A549 (cell line): ENCODE measurements around the gene MMUT. TPM values are rescaled to one million over a fixed set of nuclear protein-coding genes. Genes with fewer than 3 reads are reported as not detected.

ENCODE experiments used
- ATAC-seq, 2 experiments: fragments of 200-7000 bp in 1 of 2; fragments of >200 bp in 1 of 2; cut with Nextera tagmentation in 1 of 2; cut with Tn5 transposase in 1 of 2; 3 replicates each; pipeline versions ENCODE4 v1.8.0 to v1.9.1; 2018 to 2020; ENCODE audit warnings: mild to moderate bottlenecking in 1 of 2, moderate library complexity in 1 of 2
- CTCF ChIA-PET: fragments of 300-600 bp; sonication (Branson Sonifier 250); formaldehyde crosslinking; extraction: SDS; loops from one replicate; lab custom pipeline; 2021; ENCODE audit warnings: antibody characterized with exemption, inconsistent platforms; lab: Yijun Ruan, JAX
- POLR2A ChIA-PET: fragments of 350-600 bp; formaldehyde crosslinking; extraction: SDS; loops from one replicate; lab custom pipeline; 2021; ENCODE audit warnings: antibody characterized with exemption, inconsistent platforms; lab: Yijun Ruan, JAX
- DNase-seq, 2 experiments: peaks; one replicate each; pipeline versions ENCODE4 v3.0.0 to v3.0.0-alpha.2; 2011 to 2016; ENCODE audit warnings: low read depth in 1 of 2, low spot score in 1 of 2
- FAIRE-seq: peaks from 2 replicates; lab custom pipeline; 2011; peaks lifted over from hg19 to GRCh38; lab: Jason Lieb, UNC
- H3K27ac ChIP-seq, 2 experiments: fragments of >200 bp; sonication (Bioruptor Twin); formaldehyde crosslinking; 3 replicates each; pipeline ENCODE4 v1.5.1; 2016 to 2017
- H3K4me1 ChIP-seq: fragments of >200 bp; sonication (Bioruptor Twin); formaldehyde crosslinking; 3 replicates; pipeline ENCODE4 v1.6.1; 2016
- H3K4me2 ChIP-seq: fragments of >200 bp; sonication (Bioruptor Twin); formaldehyde crosslinking; 3 replicates; pipeline ENCODE4 v1.6.1; 2016
- H3K4me3 ChIP-seq: fragments of >200 bp; sonication (Bioruptor Twin); formaldehyde crosslinking; 3 replicates; pipeline ENCODE4 v1.5.1; 2016
- H3K9me3 ChIP-seq: fragments of >200 bp; sonication (Bioruptor Twin); formaldehyde crosslinking; 3 replicates; pipeline ENCODE4 v1.6.1; 2016
- ATOH8 ChIP-seq: fragments of 250-450 bp; sonication (Bioruptor Pico); IDR thresholded peaks from 2 replicates; pipeline ENCODE4 v1.5.0; 2020; ENCODE audit warnings: low read depth, mild to moderate bottlenecking, moderate library complexity
- BHLHE40 ChIP-seq: IDR thresholded peaks from 2 replicates; pipeline ENCODE4 v1.6.1; 2012; ENCODE audit warnings: low read depth, low read length, inconsistent platforms
- CBX2 ChIP-seq: fragments of 200-600 bp; sonication (generic); IDR thresholded peaks from 2 replicates; pipeline ENCODE4 v1.6.1; 2016; ENCODE audit warnings: low read depth, mild to moderate bottlenecking, borderline replicate concordance
- CBX8 ChIP-seq: fragments of 200-600 bp; sonication (generic); IDR thresholded peaks from 2 replicates; pipeline ENCODE4 v1.6.1; 2016
- EHF ChIP-seq: fragments of 250-450 bp; sonication (Bioruptor Pico); IDR thresholded peaks from 2 replicates; pipeline ENCODE4 v1.5.0; 2020; ENCODE audit warnings: mild to moderate bottlenecking
- ESRRA ChIP-seq: fragments of 150-350 bp; IDR thresholded peaks from 2 replicates; pipeline ENCODE4 v1.6.1; 2014; ENCODE audit warnings: mild to moderate bottlenecking, low read length, borderline replicate concordance
- FOSB ChIP-seq: fragments of 250-450 bp; sonication (Bioruptor Pico); IDR thresholded peaks from 2 replicates; pipeline ENCODE4 v1.5.0; 2020; ENCODE audit warnings: mild to moderate bottlenecking, moderate library complexity
- HMGXB4 ChIP-seq: fragments of 250-450 bp; sonication (Bioruptor Pico); IDR thresholded peaks from 2 replicates; pipeline ENCODE4 v1.5.0; 2021; ENCODE audit warnings: mild to moderate bottlenecking, moderate library complexity, borderline replicate concordance
- JUN ChIP-seq, 2 experiments: fragments of >200 bp; sonication (Bioruptor Twin); formaldehyde crosslinking; IDR thresholded peaks; 2 replicates in 1 of 2; 3 replicates in 1 of 2; pipeline ENCODE4 v1.6.1; 2016 to 2017
- JUNB ChIP-seq: fragments of >200 bp; sonication (Bioruptor Twin); formaldehyde crosslinking; IDR thresholded peaks from 2 replicates; pipeline ENCODE4 v1.6.1; 2016
- KDM5A ChIP-seq: fragments of 200-600 bp; sonication (generic); IDR thresholded peaks from 2 replicates; pipeline ENCODE4 v1.6.1; 2016; ENCODE audit warnings: antibody characterized with exemption, mild to moderate bottlenecking
- MAFK ChIP-seq: fragments of 450-650 bp; IDR thresholded peaks from 2 replicates; pipeline ENCODE4 v1.6.1; 2014; ENCODE audit not compliant: partially characterized antibody
- MAX ChIP-seq: IDR thresholded peaks from 2 replicates; pipeline ENCODE4 v1.6.1; 2012
- MAZ ChIP-seq: fragments of 150-350 bp; IDR thresholded peaks from 2 replicates; pipeline ENCODE4 v1.6.1; 2014; ENCODE audit warnings: antibody characterized with exemption, low read depth, low read length, borderline replicate concordance
- POLR2A ChIP-seq: IDR thresholded peaks from 2 replicates; pipeline ENCODE4 v1.6.1; 2012; ENCODE audit warnings: mild to moderate bottlenecking, low read length
- RAD21 ChIP-seq, 2 experiments: fragments of >200 bp in 1 of 2; sonication (Bioruptor Twin) in 1 of 2; formaldehyde crosslinking in 1 of 2; IDR thresholded peaks in 1 of 2; conservative IDR thresholded peaks in 1 of 2; 2 replicates in 1 of 2; 3 replicates in 1 of 2; pipeline ENCODE4 v1.6.1; 2012 to 2018; ENCODE audit warnings: inconsistent platforms in 1 of 2
- REST ChIP-seq: fragments of 200-600 bp; sonication (generic); IDR thresholded peaks from 2 replicates; pipeline ENCODE4 v1.6.1; 2016; ENCODE audit warnings: antibody characterized with exemption, mild to moderate bottlenecking, moderate library complexity
- RNF2 ChIP-seq: fragments of 200-600 bp; sonication (generic); IDR thresholded peaks from 2 replicates; pipeline ENCODE4 v1.6.1; 2016; ENCODE audit warnings: low read depth, mild to moderate bottlenecking, antibody characterized with exemption, moderate library complexity, borderline replicate concordance
- TP53 ChIP-seq: fragments of 250-450 bp; sonication (Bioruptor Pico); IDR thresholded peaks from 2 replicates; pipeline ENCODE4 v1.5.0; 2021; ENCODE audit warnings: mild to moderate bottlenecking, moderate library complexity
- USF2 ChIP-seq: fragments of 450-650 bp; IDR thresholded peaks from 2 replicates; pipeline ENCODE4 v1.6.1; 2014; ENCODE audit warnings: antibody characterized with exemption
- ZC3H11A ChIP-seq: fragments of 450-650 bp; IDR thresholded peaks from 2 replicates; pipeline ENCODE4 v1.6.1; 2014; ENCODE audit warnings: antibody characterized with exemption, mild to moderate bottlenecking
- ZNF302 ChIP-seq: fragments of 250-450 bp; sonication (Bioruptor Pico); IDR thresholded peaks from 2 replicates; pipeline ENCODE4 v1.9.0; 2021; ENCODE audit warnings: inconsistent platforms, mild to moderate bottlenecking, moderate library complexity
- WGBS: methylation state at CpG from one replicate; pipeline ENCODE4 v1.1.6; 2017; ENCODE audit errors: missing lambda C conversion rate; 5-methylcytosine and 5-hydroxymethylcytosine counted together
- polyA minus RNA-seq: library from RNA; depleted of rRNA, polyadenylated mRNA; stranded (reverse); fragments of >200 nt; gene quantifications from 2 replicates; pipeline ENCODE4 v1.2.3, GENCODE V29; 2011; rRNA and poly(A)+ RNA removed
- polyA plus RNA-seq, 4 experiments: library from polyadenylated mRNA; depleted of rRNA in 3 of 4; stranded (reverse); fragments of >200 nt; fragmentation: RNase III in 1 of 4; extraction: RNeasy Plus Mini Kit Qiagen cat#74134 plus additional on column Dnase treatment in 1 of 4; gene quantifications; 2 replicates in 3 of 4; 3 replicates in 1 of 4; pipeline ENCODE4 v1.2.3, GENCODE V29; 2011 to 2017

MMUT gene
- polyA plus RNA-seq (2011; rRNA removed) (11.5 and 14.3 TPM in 2 replicates), polyA plus RNA-seq (2017; fragmentation: RNase III; extraction: RNeasy Plus Mini Kit Qiagen cat#74134 plus additional on column Dnase treatment) (6.4 to 6.8 TPM (median 6.6 TPM) in 3 replicates), polyA minus RNA-seq (4.5 and 5.1 TPM in 2 replicates)
- polyA plus RNA-seq (2012; cell fraction: cytosol; rRNA removed) = 1.9 and 2.3 TPM in 2 replicates
- polyA plus RNA-seq (2012; cell fraction: nucleus; rRNA removed) = 2.1 and 3.3 TPM in 2 replicates

GRCh38 chr6:49462927-49463611, at the start of gene MMUT, which contains the start of gene CENPQ:
TSS of gene MMUT (minus strand) at chr6:49463253. CDS start at chr6:49459466, 3,787 bp downstream.
TSS of gene CENPQ (plus strand) at chr6:49463370. CDS start at chr6:49470177, 6,807 bp downstream.
- TF ChIP-seq JUNB = no peak
- TF ChIP-seq POLR2A = peak; percentile 32
- TF ChIP-seq JUN (IDR thresholded peaks at IDR 0.05) = peak; percentile 43 to 54; a peak in 2 of 5 replicates
- peak; percentile 84 for TF ChIP-seq KDM5A
- TF ChIP-seq BHLHE40 = no peak
- no peaks in the 10 kb centered on the region for H3K9me3 ChIP-seq
- CTCF ChIA-PET = no interaction called here
- POLR2A ChIA-PET = no interaction called here
- H3K4me2 ChIP-seq = peak within 1 kb of the TSS; percentile 92
- ATAC-seq = peak; percentile 99 to 100
- peak within 1 kb of the TSS; percentile 74 for H3K4me3 ChIP-seq
- peak within 1 kb of the TSS; percentile 73 to 83 for H3K27ac ChIP-seq
- no peak for FAIRE-seq
- H3K4me1 ChIP-seq = peaks cover 13% of the 10 kb centered on the region; the same call in 2 of the 3 replicates
- 2% methylated on average over 35 of the region's 37 CpGs for WGBS
- DNase-seq = peak; percentile 83 to 91

GRCh38 chr6:49509342-49509741, 46.3 kb upstream of the MMUT start:
- DNase-seq (no peak), ATAC-seq (no peak), FAIRE-seq (no peak)
- WGBS = 49% methylated on average over 3 of the region's 3 CpGs
- Histone ChIP-seq H3K9me3 (no peaks in the 10 kb centered on the region), H3K27ac (no peak overlapping the region), H3K4me1 (peaks cover 11% of the 10 kb centered on the region; the same call in 1 of the 3 replicates), H3K4me3 (no peak overlapping the region), H3K4me2 (no peak overlapping the region)
- ChIA-PET CTCF (no interaction called here), POLR2A (no interaction called here)
- TF ChIP-seq RAD21 (conservative IDR thresholded peaks at IDR 0.05 in 1 of 2, IDR thresholded peaks at IDR 0.05 in 1 of 2) (no peak), EHF (CRISPR knock-in tag) (no peak), HMGXB4 (CRISPR knock-in tag) (no peak), ATOH8 (no peak), USF2 (no peak), MAZ (no peak), MAFK (no peak), TP53 (CRISPR knock-in tag) (no peak), JUNB (no peak), CBX2 (no peak), ZNF302 (CRISPR knock-in tag) (no peak), ESRRA (no peak), MAX (no peak), CBX8 (no peak), RNF2 (no peak), FOSB (CRISPR knock-in tag) (no peak), REST (no peak), ZC3H11A (no peak)
